Ascending aorta (tissue), 2 donors: ENCODE measurements around the gene COL4A2. TPM values are rescaled to one million over a fixed set of nuclear protein-coding genes. Genes with fewer than 3 reads are reported as not detected.

ENCODE experiments used
- DNase-seq, 2 donors: peaks; one replicate each; pipeline ENCODE4 v3.0.0-alpha.2; 2019; ENCODE audit warnings: low spot score in 2 of 2
- H3K27ac ChIP-seq, 2 donors: fragments of 200-600 bp; sonication (generic); one replicate each; pipeline ENCODE4 v1.5.1; 2016 to 2017; ENCODE audit warnings: mild to moderate bottlenecking in 1 of 2
- H3K27me3 ChIP-seq: fragments of 200-600 bp; sonication (generic); one replicate; pipeline ENCODE4 v1.5.1; 2017
- H3K36me3 ChIP-seq, 2 donors: fragments of 200-600 bp; sonication (generic); one replicate each; pipeline ENCODE4 v1.5.1; 2016
- H3K4me1 ChIP-seq, 2 donors: fragments of 200-600 bp; sonication (generic); one replicate each; pipeline ENCODE4 v1.5.1; 2016 to 2017; ENCODE audit warnings: mild to moderate bottlenecking in 1 of 2
- H3K4me3 ChIP-seq, 2 donors: fragments of 200-600 bp; sonication (generic); one replicate each; pipeline ENCODE4 v1.5.1; 2016 to 2017; ENCODE audit warnings: mild to moderate bottlenecking in 1 of 2
- H3K9me3 ChIP-seq, 2 donors: fragments of 200-600 bp; sonication (generic); one replicate each; pipeline ENCODE4 v1.5.1; 2016
- CTCF ChIP-seq, 3 experiments: fragments of 200-600 bp in 2 of 3; fragments of 450-650 bp in 1 of 3; sonication (generic) in 2 of 3; IDR thresholded peaks; one replicate each; pipeline ENCODE4 v1.5.1; 2016 to 2019; ENCODE audit warnings: antibody characterized with exemption in 3 of 3, mild to moderate bottlenecking in 1 of 3, moderate library complexity in 1 of 3
- intact Hi-C: fragments of 100-400 bp; cut with DNase I; formaldehyde crosslinking; loops from one replicate; pipeline ENCODE4 v1.15.1; 2023
- total RNA-seq: library from RNA; depleted of rRNA; stranded (reverse); fragments of >200 nt; gene quantifications from one replicate; pipeline ENCODE4 v1.1.0, GENCODE V29; 2016

Gene COL4A2
- total RNA-seq, 1 donor from 2014 or later: 1,227 TPM

GRCh38 chr13:110300090-110300815 lies 6.8 kb upstream of the COL4A2 start:
- Histone ChIP-seq H3K36me3 (no peaks in the 10 kb centered on the region), H3K27ac (peak overlapping the region; percentile 15 to 70), H3K4me3 (peak overlapping the region in 1 of 2 donors; percentile 84), H3K9me3 (no peaks in the 10 kb centered on the region), H3K27me3 (no peaks in the 10 kb centered on the region), H3K4me1 (peaks cover 24 to 57% of the 10 kb centered on the region in 2 donors)
- TF ChIP-seq CTCF (IDR thresholded peaks at IDR 0.05): no peak
- no peak for DNase-seq
- intact Hi-C loops: loop anchor here (5.0 kb wide), 1 partner anchor 33 kb away; no protein-coding TSS in a partner anchor

- TF ChIP-seq CTCF (IDR thresholded peaks at IDR 0.05): no peak
- DNase-seq: peak in 1 of 2 donors; percentile 61
- intact Hi-C loops: loop anchor here (5.0 kb wide), 1 partner anchor 34 kb away; no protein-coding TSS in a partner anchor
- H3K4me3 ChIP-seq: peak overlapping the region; percentile 2 to 84
- H3K9me3 ChIP-seq: no peaks in the 10 kb centered on the region
- H3K27ac ChIP-seq: peak overlapping the region in 1 of 2 donors; percentile 99
- no peaks in the 10 kb centered on the region for H3K36me3 ChIP-seq
- no peaks in the 10 kb centered on the region for H3K27me3 ChIP-seq
- peaks cover 20 to 57% of the 10 kb centered on the region in 2 donors for H3K4me1 ChIP-seq
Measured at GRCh38 chr13:110301083-110301482, 6.0 kb upstream of the COL4A2 start.

- Histone ChIP-seq H3K4me3 (peak overlapping the region; percentile 2 to 84), H3K4me1 (peaks cover 20 to 53% of the 10 kb centered on the region in 2 donors), H3K27ac (peak overlapping the region; percentile 95 to 99), H3K9me3 (no peaks in the 10 kb centered on the region), H3K27me3 (no peaks in the 10 kb centered on the region), H3K36me3 (no peaks in the 10 kb centered on the region)
- peak in 1 of 2 donors; percentile 66 for DNase-seq
- intact Hi-C loops: loop anchor here (5.0 kb wide), 1 partner anchor 35 kb away; no protein-coding TSS in a partner anchor
- TF ChIP-seq CTCF (IDR thresholded peaks at IDR 0.05): no peak
Measured at GRCh38 chr13:110301606-110302553, 5.2 kb upstream of the COL4A2 start.

GRCh38 chr13:110302997-110303396 lies 4.1 kb upstream of the COL4A2 start:
- TF ChIP-seq CTCF (IDR thresholded peaks at IDR 0.05): no peak
- Histone ChIP-seq H3K4me3 (peak overlapping the region; percentile 84), H3K27me3 (no peaks in the 10 kb centered on the region), H3K4me1 (peaks cover 20 to 44% of the 10 kb centered on the region in 2 donors), H3K36me3 (no peaks in the 10 kb centered on the region), H3K27ac (peak overlapping the region; percentile 95 to 99), H3K9me3 (no peaks in the 10 kb centered on the region)
- intact Hi-C loops: loop anchor here (5.0 kb wide), 1 partner anchor 36 kb away; no protein-coding TSS in a partner anchor
- no peak for DNase-seq

- Histone ChIP-seq H3K4me3 (peak overlapping the region; percentile 84), H3K27me3 (no peaks in the 10 kb centered on the region), H3K4me1 (peaks cover 20 to 39% of the 10 kb centered on the region in 2 donors), H3K36me3 (peaks cover 0 to 2% of the 10 kb centered on the region in 2 donors), H3K9me3 (no peaks in the 10 kb centered on the region), H3K27ac (peak overlapping the region; percentile 95 to 99)
- no peak for TF ChIP-seq CTCF (IDR thresholded peaks at IDR 0.05)
- intact Hi-C loops: loop anchor here (5.0 kb wide), 1 partner anchor 36 kb away; no protein-coding TSS in a partner anchor
- DNase-seq: no peak
Measured at GRCh38 chr13:110303644-110304043, 3.4 kb upstream of the COL4A2 start.
